ENCODE measurements around the gene ANKAR.
"Not testable (repeated sequence)": the region's sequence is repeated elsewhere in the genome, so short reads cannot be mapped to it uniquely, and the experiment has no call there.

ANKAR gene

DNA sequence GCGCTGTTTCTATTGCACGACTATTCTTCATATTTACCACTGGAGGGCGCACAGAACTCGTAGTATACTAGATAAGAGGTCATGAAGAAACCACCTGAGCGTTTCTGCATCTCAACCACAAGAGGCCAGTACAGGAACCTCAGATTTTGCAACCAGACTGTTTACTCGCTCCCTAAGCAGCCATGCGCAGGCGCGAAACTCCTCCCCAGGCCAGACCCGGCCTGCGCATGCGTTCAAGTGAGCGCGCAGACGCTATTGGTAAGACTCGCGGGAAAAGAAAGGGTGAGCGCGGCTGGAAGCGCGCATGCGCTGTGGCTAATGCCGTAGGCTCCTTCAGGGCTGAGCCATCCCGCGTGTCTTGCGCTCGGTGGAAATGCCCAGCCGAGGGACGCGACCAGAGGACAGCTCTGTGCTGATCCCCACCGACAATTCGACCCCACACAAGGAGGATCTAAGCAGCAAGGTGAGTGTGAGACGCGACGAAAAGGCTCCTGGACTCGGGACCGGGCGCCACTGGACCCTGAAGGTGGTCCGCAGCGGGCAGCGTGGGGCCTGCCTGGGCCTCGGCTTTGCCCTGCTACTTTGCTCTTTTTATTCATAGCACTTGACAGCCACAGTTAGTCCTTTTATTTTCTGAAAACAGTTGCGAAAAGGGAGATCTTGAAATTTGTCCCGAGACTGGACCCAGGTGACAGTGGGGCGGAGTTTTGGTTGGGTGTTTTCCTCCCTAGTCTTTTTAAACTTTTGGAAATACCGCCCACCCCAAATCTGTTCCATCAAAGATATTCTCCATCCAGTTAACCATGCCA is 13.1 kb upstream of the ANKAR start, which contains the start of gene ASNSD1:
ASNSD1 (plus strand) TSS at position 312 of the 809 bp plus-strand sequence. CDS start 4,674 bp downstream, outside the sequence.
- peaks cover 28% of the 10 kb centered on the region for H3K79me2 ChIP-seq (ENCODE audit: insufficient read depth, low read depth)
- peaks cover 57% of the 10 kb centered on the region for H3K4me1 ChIP-seq (ENCODE audit: low read depth, poor library complexity, severe bottlenecking)
- TF ChIP-seq, protein P1, sequence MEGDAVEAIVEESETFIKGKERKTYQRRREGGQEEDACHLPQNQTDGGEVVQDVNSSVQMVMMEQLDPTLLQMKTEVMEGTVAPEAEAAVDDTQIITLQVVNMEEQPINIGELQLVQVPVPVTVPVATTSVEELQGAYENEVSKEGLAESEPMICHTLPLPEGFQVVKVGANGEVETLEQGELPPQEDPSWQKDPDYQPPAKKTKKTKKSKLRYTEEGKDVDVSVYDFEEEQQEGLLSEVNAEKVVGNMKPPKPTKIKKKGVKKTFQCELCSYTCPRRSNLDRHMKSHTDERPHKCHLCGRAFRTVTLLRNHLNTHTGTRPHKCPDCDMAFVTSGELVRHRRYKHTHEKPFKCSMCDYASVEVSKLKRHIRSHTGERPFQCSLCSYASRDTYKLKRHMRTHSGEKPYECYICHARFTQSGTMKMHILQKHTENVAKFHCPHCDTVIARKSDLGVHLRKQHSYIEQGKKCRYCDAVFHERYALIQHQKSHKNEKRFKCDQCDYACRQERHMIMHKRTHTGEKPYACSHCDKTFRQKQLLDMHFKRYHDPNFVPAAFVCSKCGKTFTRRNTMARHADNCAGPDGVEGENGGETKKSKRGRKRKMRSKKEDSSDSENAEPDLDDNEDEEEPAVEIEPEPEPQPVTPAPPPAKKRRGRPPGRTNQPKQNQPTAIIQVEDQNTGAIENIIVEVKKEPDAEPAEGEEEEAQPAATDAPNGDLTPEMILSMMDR (conservative IDR thresholded peaks at IDR 0.05; ENCODE audit: low read depth, low read length) = peak; percentile 95
- peak within 1 kb of the TSS; percentile 31; the same call in 1 of the 2 replicates for H3K27ac ChIP-seq
- no peaks in the 10 kb centered on the region for H4K20me1 ChIP-seq (ENCODE audit: insufficient read depth)
- H3K27me3 ChIP-seq (ENCODE audit: insufficient read depth, low read depth) = no peaks in the 10 kb centered on the region
- peak within 1 kb of the TSS; percentile 75 for H3K9ac ChIP-seq
- H3K4me3 ChIP-seq (IDR thresholded peaks at IDR 0.05; ENCODE audit: insufficient read depth, low read depth, low read length) = peak within 1 kb of the TSS; percentile 97
- H2AFZ ChIP-seq (ENCODE audit: low read depth) = peak within 1 kb of the TSS; percentile 94
- no peaks in the 10 kb centered on the region; the same call in 1 of the 2 replicates for H3K36me3 ChIP-seq (ENCODE audit: insufficient read depth)
- peak within 1 kb of the TSS; percentile 91 for H3K4me2 ChIP-seq

DNA sequence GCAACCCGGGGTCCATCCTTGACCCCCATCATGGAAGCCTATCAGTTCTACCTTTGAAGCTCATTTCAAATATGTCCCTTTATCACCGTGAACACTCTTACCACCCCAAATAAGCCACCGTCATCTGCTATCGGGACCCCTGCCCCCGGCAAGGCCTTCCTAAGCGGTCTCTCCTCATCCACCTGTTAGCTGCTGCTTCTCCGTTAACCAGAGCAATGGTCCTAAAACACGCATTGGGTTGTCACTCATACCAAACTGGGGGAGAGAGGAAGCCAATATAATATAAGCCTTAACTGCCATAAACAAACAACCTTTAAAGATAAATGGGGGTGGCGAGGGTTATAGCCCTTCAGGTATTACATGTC is 12.5 kb upstream of the ANKAR start:
- TF ChIP-seq, protein P1 (conservative IDR thresholded peaks at IDR 0.05; ENCODE audit: low read depth, low read length) = no peak
- Histone ChIP-seq H3K27me3 (ENCODE audit: insufficient read depth, low read depth) (no peaks in the 10 kb centered on the region), H3K4me2 (peak overlapping the region; percentile 91), H3K79me2 (ENCODE audit: insufficient read depth, low read depth) (peaks cover 28% of the 10 kb centered on the region), H3K9ac (peak overlapping the region; percentile 75), H2AFZ (ENCODE audit: low read depth) (peak overlapping the region; percentile 94; the same call in 1 of the 2 replicates), H4K20me1 (ENCODE audit: insufficient read depth) (no peaks in the 10 kb centered on the region), H3K36me3 (ENCODE audit: insufficient read depth) (peaks cover 3% of the 10 kb centered on the region; the same call in 1 of the 2 replicates), H3K4me1 (ENCODE audit: low read depth, poor library complexity, severe bottlenecking) (peaks cover 54% of the 10 kb centered on the region), H3K4me3 (IDR thresholded peaks at IDR 0.05; ENCODE audit: insufficient read depth, low read depth, low read length) (peak overlapping the region; percentile 97), H3K27ac (no peak overlapping the region)

DNA sequence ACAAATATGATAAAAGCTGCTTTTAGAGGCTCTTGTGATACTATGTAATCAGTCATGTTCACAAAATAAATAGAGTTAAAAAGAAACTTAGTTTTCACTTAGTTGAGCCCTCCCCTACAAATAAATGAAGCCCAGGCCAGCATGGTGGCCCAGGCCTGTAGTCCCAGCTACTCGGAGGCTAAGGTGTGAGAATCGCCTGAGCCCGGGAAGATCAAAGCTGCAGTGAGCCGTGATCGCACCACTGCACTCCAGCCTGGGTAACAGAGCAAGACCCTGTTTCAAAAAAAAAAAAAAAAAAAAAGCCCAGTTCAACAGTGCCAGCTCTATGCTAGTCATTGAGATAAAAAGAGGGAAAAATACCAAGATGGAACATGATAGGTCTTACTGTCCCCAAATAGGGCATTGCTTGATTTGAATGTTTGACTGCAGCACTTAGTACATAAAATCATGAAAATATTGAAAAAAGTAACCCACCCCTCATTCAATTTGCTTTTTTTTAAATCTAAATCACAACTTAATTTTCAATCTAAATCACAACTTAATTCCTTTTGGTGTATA is 11.7 kb upstream of the ANKAR start:
- TF ChIP-seq, protein P1 (conservative IDR thresholded peaks at IDR 0.05; ENCODE audit: low read depth, low read length) = no peak
- H3K9ac ChIP-seq = peak overlapping the region; percentile 75; the same call in 1 of the 2 replicates
- peaks cover 11% of the 10 kb centered on the region; the same call in 1 of the 2 replicates for H3K36me3 ChIP-seq (ENCODE audit: insufficient read depth)
- H3K27me3 ChIP-seq (ENCODE audit: insufficient read depth, low read depth) = no peaks in the 10 kb centered on the region
- no peak overlapping the region for H2AFZ ChIP-seq (ENCODE audit: low read depth)
- H3K4me2 ChIP-seq = peak overlapping the region; percentile 91
- H3K4me3 ChIP-seq (IDR thresholded peaks at IDR 0.05; ENCODE audit: insufficient read depth, low read depth, low read length) = no peak overlapping the region
- H3K4me1 ChIP-seq (ENCODE audit: low read depth, poor library complexity, severe bottlenecking) = peaks cover 46% of the 10 kb centered on the region
- peaks cover 28% of the 10 kb centered on the region for H3K79me2 ChIP-seq (ENCODE audit: insufficient read depth, low read depth)
- H3K27ac ChIP-seq = no peak overlapping the region
- H4K20me1 ChIP-seq (ENCODE audit: insufficient read depth) = no peaks in the 10 kb centered on the region

DNA sequence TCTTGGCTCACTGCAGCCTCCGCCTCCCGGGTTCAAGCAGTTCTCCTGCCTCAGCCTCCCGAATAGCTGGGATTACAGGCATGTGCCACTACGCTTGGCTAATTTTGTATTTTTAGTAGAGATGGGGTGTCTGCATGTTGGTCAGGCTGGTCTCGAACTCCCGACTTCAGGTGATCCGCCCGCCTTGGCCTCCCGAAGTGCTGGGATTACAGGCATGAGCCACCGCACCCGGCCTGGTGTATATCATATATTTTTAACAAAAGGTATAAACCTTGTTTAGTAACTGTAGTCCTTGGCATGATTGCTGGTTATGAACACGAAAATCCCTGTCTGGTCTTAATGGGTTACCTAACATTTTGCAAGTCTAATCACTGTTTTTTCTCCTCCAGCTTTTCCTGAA is 11.2 kb upstream of the ANKAR start:
- H3K4me2 ChIP-seq = not testable (repeated sequence)

More for the DNA sequence above, 11.2 kb upstream of the ANKAR start:
- H2AFZ ChIP-seq (ENCODE audit: low read depth); H3K9ac ChIP-seq; H4K20me1 ChIP-seq (ENCODE audit: insufficient read depth); H3K27ac ChIP-seq; H3K4me3 ChIP-seq (IDR thresholded peaks at IDR 0.05; ENCODE audit: insufficient read depth, low read depth, low read length); H3K27me3 ChIP-seq (ENCODE audit: insufficient read depth, low read depth): not testable (repeated sequence)
- peaks cover 28% of the 10 kb centered on the region for H3K79me2 ChIP-seq (ENCODE audit: insufficient read depth, low read depth)
- H3K36me3 ChIP-seq (ENCODE audit: insufficient read depth) = peaks cover 11% of the 10 kb centered on the region; the same call in 1 of the 2 replicates
- H3K4me1 ChIP-seq (ENCODE audit: low read depth, poor library complexity, severe bottlenecking) = peaks cover 42% of the 10 kb centered on the region

Data from KMS-11 (cell line).